CD14-positive monocyte (primary cell): ENCODE results near the gene TUBA3C. TPM values are rescaled to one million over a fixed set of nuclear protein-coding genes. Genes with fewer than 3 reads are reported as not detected.

Experiments used
- DNase-seq, 3 donors: peaks; one replicate each; pipeline ENCODE4 v3.0.0-alpha.2; 2011 to 2022
- H2AFZ ChIP-seq: 2 replicates; pipeline ENCODE4 v1.6.0; 2012; ENCODE audit warnings: mild to moderate bottlenecking, low read depth, low read length, inconsistent platforms; ENCODE audit not compliant: insufficient read depth, poor library complexity, severe bottlenecking
- H3K27ac ChIP-seq, 2 donors: 1 replicate in 1 of 2; 2 replicates in 1 of 2; pipeline ENCODE4 v1.5.1; 2012 to 2013; ENCODE audit warnings: low read length in 2 of 2, control low read depth in 1 of 2, inconsistent platforms in 1 of 2, low read depth in 1 of 2, mild to moderate bottlenecking in 1 of 2
- H3K27me3 ChIP-seq, 2 donors: one replicate each; pipeline versions ENCODE4 v1.6.0 to v1.6.1; 2011 to 2013; ENCODE audit warnings: low read length in 2 of 2; ENCODE audit not compliant: control insufficient read depth in 2 of 2, insufficient read depth in 2 of 2
- H3K36me3 ChIP-seq, 2 donors: replicated peaks in 1 of 2; 1 replicate in 1 of 2; 2 replicates in 1 of 2; pipeline versions ENCODE4 v1.5.1 to v1.6.1; 2012 to 2013; ENCODE audit warnings: low read length in 2 of 2, control low read depth in 1 of 2, inconsistent platforms in 1 of 2, mild to moderate bottlenecking in 1 of 2; ENCODE audit not compliant: insufficient read depth in 2 of 2, control insufficient read depth in 1 of 2
- H3K4me1 ChIP-seq, 2 donors: 1 replicate in 1 of 2; 2 replicates in 1 of 2; pipeline versions ENCODE4 v1.5.1 to v1.6.1; 2012 to 2013; ENCODE audit warnings: low read length in 2 of 2, control low read depth in 1 of 2, inconsistent platforms in 1 of 2, mild to moderate bottlenecking in 1 of 2, moderate library complexity in 1 of 2; ENCODE audit not compliant: insufficient read depth in 2 of 2, control insufficient read depth in 1 of 2
- H3K4me2 ChIP-seq: replicated peaks from 2 replicates; pipeline ENCODE3; 2012; ENCODE audit warnings: low read length, moderate library complexity, mild to moderate bottlenecking; ENCODE audit not compliant: poor library complexity, severe bottlenecking; ENCODE audit errors: extremely low read depth
- H3K4me3 ChIP-seq, 3 experiments: fragments of 200-600 bp in 1 of 3; sonication (generic) in 1 of 3; replicated peaks in 1 of 3; 1 replicate in 2 of 3; 2 replicates in 1 of 3; pipeline ENCODE4 v1.5.1; 2011 to 2013; ENCODE audit warnings: low read length in 3 of 3, mild to moderate bottlenecking in 3 of 3, control low read depth in 2 of 3, low read depth in 2 of 3, inconsistent platforms in 1 of 3, moderate library complexity in 1 of 3
- H3K79me2 ChIP-seq: 2 replicates; pipeline ENCODE4 v1.6.0; 2012; ENCODE audit warnings: mild to moderate bottlenecking, control low read depth, inconsistent platforms, low read length, moderate library complexity; ENCODE audit not compliant: insufficient read depth
- H3K9ac ChIP-seq: 2 replicates; pipeline ENCODE4 v1.6.0; 2017; ENCODE audit warnings: low read length, mild to moderate bottlenecking; ENCODE audit not compliant: insufficient read depth, poor library complexity, severe bottlenecking
- H3K9me3 ChIP-seq, 2 donors: replicated peaks in 1 of 2; 1 replicate in 1 of 2; 2 replicates in 1 of 2; pipeline versions ENCODE4 v1.5.1 to v1.6.1; 2012 to 2013; ENCODE audit warnings: low read length in 2 of 2, control low read depth in 1 of 2; ENCODE audit not compliant: control insufficient read depth in 1 of 2, insufficient read depth in 1 of 2
- H4K20me1 ChIP-seq: 2 replicates; pipeline ENCODE4 v1.6.0; 2012; ENCODE audit warnings: mild to moderate bottlenecking, low read length, control low read depth, moderate library complexity; ENCODE audit not compliant: insufficient read depth
- H3K27ac Mint-ChIP-seq, 7 donors: one replicate each; pipeline ENCODE4 v1.8.0; 2020; ENCODE audit warnings: mild to moderate bottlenecking in 7 of 7, mixed read lengths in 7 of 7, moderate library complexity in 6 of 7, inconsistent platforms in 2 of 7
- H3K27me3 Mint-ChIP-seq, 3 donors: one replicate each; pipeline ENCODE4 v1.8.0; 2021 to 2022; ENCODE audit warnings: low read depth in 3 of 3, mild to moderate bottlenecking in 3 of 3, mixed read lengths in 3 of 3, moderate library complexity in 3 of 3, inconsistent platforms in 1 of 3
- H3K36me3 Mint-ChIP-seq, 2 donors: one replicate each; pipeline ENCODE4 v1.8.0; 2020; ENCODE audit warnings: mixed read lengths in 2 of 2, inconsistent platforms in 1 of 2, mild to moderate bottlenecking in 1 of 2
- H3K4me1 Mint-ChIP-seq: one replicate; pipeline ENCODE4 v1.8.0; 2020; ENCODE audit warnings: mild to moderate bottlenecking, mixed read lengths
- H3K4me3 Mint-ChIP-seq, 2 donors: one replicate each; pipeline ENCODE4 v1.8.0; 2020; ENCODE audit warnings: mild to moderate bottlenecking in 2 of 2, mixed read lengths in 2 of 2, moderate library complexity in 1 of 2
- H3K9me3 Mint-ChIP-seq, 7 donors: one replicate each; pipeline ENCODE4 v1.8.0; 2020 to 2022; ENCODE audit warnings: mixed read lengths in 7 of 7, mild to moderate bottlenecking in 6 of 7, moderate library complexity in 6 of 7, inconsistent platforms in 2 of 7
- WGBS: methylation state at CpG from one replicate; pipeline ENCODE4 v1.1.5; 2013; ENCODE audit warnings: missing lambda C conversion rate; ENCODE audit not compliant: insufficient coverage; 5-methylcytosine and 5-hydroxymethylcytosine counted together
- intact Hi-C, 2 donors: fragments of 100-400 bp; cut with micrococcal nuclease; formaldehyde crosslinking; loops; one replicate each; pipeline versions ENCODE4 v1.15.0 to v1.15.1; 2023
- polyA plus RNA-seq, 3 donors: library from polyadenylated mRNA; depleted of rRNA in 1 of 3; unstranded in 2 of 3; stranded (reverse) in 1 of 3; fragments of 300-500 nt in 2 of 3; fragments of >200 nt in 1 of 3; fragmentation: Illumina TruSeq in 2 of 3; gene quantifications; 1 replicate in 2 of 3; 2 replicates in 1 of 3; pipeline ENCODE4 v1.2.3, GENCODE V29; 2012 to 2021
- TF ChIP-seq, protein P1 (sequence below): fragments of 200-600 bp; IDR thresholded peaks from one replicate; pipeline ENCODE4 v1.8.0; 2022; ENCODE audit warnings: antibody characterized with exemption, mild to moderate bottlenecking

The TUBA3C gene
- polyA plus RNA-seq, 3 donors: not detected

DNA sequence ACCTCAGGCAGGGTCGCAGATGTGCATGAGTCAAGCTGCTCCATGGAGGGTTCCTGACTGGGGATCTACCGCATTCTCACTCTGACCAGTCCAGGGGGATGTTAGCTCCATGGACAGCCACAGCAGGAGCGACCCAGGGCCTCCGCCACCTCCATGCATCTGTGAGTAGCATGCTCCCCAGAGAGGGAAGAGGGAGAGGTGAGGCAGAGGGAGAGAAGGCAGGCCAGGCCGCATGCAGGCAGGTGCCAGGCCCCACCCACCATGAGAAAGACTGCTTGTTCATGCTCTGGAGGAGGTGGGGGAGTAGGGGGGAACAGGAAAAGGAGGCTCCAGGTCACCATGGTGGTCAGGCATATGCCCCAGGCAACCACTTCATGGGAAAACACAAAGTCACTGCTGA, 20.3 kb downstream of the TUBA3C start:
- H3K79me2 ChIP-seq: no peaks in the 10 kb centered on the region
- DNase-seq: no peak
- H3K9me3 ChIP-seq: peaks cover 62 to 68% of the 10 kb centered on the region in 2 donors
- H3K27me3 ChIP-seq: no peaks in the 10 kb centered on the region
- H3K4me3 Mint-ChIP-seq: no peak overlapping the region
- 89% methylated on average over 5 of the region's 5 CpGs for WGBS
- no peaks in the 10 kb centered on the region for H3K36me3 ChIP-seq
- H3K36me3 Mint-ChIP-seq: no peaks in the 10 kb centered on the region
- no peak overlapping the region for H3K4me3 ChIP-seq
- H3K4me1 Mint-ChIP-seq: no peaks in the 10 kb centered on the region
- no peak overlapping the region for H2AFZ ChIP-seq
- H3K27me3 Mint-ChIP-seq: peaks cover 0 to 3% (median 0%) of the 10 kb centered on the region in 3 donors
- H3K27ac ChIP-seq: no peak overlapping the region
- no peak overlapping the region for H3K4me2 ChIP-seq
- no peaks in the 10 kb centered on the region for H4K20me1 ChIP-seq
- H3K4me1 ChIP-seq: no peaks in the 10 kb centered on the region
- peaks cover 26 to 85% (median 41%) of the 10 kb centered on the region in 7 donors for H3K9me3 Mint-ChIP-seq
- TF ChIP-seq, protein P1, sequence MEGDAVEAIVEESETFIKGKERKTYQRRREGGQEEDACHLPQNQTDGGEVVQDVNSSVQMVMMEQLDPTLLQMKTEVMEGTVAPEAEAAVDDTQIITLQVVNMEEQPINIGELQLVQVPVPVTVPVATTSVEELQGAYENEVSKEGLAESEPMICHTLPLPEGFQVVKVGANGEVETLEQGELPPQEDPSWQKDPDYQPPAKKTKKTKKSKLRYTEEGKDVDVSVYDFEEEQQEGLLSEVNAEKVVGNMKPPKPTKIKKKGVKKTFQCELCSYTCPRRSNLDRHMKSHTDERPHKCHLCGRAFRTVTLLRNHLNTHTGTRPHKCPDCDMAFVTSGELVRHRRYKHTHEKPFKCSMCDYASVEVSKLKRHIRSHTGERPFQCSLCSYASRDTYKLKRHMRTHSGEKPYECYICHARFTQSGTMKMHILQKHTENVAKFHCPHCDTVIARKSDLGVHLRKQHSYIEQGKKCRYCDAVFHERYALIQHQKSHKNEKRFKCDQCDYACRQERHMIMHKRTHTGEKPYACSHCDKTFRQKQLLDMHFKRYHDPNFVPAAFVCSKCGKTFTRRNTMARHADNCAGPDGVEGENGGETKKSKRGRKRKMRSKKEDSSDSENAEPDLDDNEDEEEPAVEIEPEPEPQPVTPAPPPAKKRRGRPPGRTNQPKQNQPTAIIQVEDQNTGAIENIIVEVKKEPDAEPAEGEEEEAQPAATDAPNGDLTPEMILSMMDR: no peak
- H3K9ac ChIP-seq: no peak overlapping the region
- H3K27ac Mint-ChIP-seq: no peak overlapping the region
- intact Hi-C loops: no loop called here

DNA sequence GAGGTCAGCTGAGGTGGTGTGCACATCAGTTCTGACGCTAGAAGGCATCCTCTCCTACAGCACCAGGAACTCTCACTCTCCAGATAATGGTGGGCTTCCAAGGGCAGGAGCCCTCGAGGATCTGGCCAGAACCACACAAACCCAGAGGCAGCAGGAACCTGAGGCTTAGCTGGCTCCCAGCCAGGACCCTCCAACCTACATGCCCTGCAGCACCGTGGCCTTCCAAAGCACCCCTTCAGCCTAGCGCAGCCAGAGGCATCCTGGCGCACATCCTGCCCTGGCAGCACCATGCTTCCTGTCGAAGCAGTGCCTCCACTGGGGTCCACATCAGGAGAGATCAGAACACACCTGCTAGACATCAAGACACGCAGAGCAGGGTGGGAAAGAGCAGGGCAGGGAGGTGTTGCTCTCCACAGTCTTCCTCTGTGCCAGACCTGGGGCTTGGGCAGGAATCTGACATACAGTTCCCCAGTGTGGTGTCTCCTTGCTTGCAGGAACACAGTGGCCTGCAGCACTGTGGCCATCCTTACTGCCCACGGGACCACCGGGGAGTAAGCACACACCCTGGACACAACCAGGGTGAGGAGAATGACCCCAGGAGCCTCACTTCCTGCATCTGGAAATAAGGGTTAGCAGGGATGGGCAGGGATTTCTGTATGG, 21.7 kb downstream of the TUBA3C start:
- no peaks in the 10 kb centered on the region for H3K79me2 ChIP-seq
- TF ChIP-seq, protein P1: no peak
- H3K27ac ChIP-seq: no peak overlapping the region
- H3K4me2 ChIP-seq: no peak overlapping the region
- no peak overlapping the region for H3K4me3 ChIP-seq
- no peaks in the 10 kb centered on the region for H3K4me1 ChIP-seq
- DNase-seq: no peak
- H3K27me3 ChIP-seq: no peaks in the 10 kb centered on the region
- no peaks in the 10 kb centered on the region for H4K20me1 ChIP-seq
- Mint-ChIP-seq H3K9me3 (peaks cover 28 to 81% (median 39%) of the 10 kb centered on the region in 7 donors), H3K4me1 (no peaks in the 10 kb centered on the region), H3K4me3 (no peak overlapping the region), H3K27ac (no peak overlapping the region), H3K36me3 (no peaks in the 10 kb centered on the region), H3K27me3 (peaks cover 0 to 3% (median 0%) of the 10 kb centered on the region in 3 donors)
- WGBS: 77% methylated on average over 7 of the region's 9 CpGs
- intact Hi-C loops: no loop called here
- H3K9me3 ChIP-seq: peaks cover 62 to 79% of the 10 kb centered on the region in 2 donors
- no peak overlapping the region for H3K9ac ChIP-seq
- H2AFZ ChIP-seq: no peak overlapping the region
- H3K36me3 ChIP-seq: no peaks in the 10 kb centered on the region
